ENCODE results near the gene JAKMIP1.

DNA sequence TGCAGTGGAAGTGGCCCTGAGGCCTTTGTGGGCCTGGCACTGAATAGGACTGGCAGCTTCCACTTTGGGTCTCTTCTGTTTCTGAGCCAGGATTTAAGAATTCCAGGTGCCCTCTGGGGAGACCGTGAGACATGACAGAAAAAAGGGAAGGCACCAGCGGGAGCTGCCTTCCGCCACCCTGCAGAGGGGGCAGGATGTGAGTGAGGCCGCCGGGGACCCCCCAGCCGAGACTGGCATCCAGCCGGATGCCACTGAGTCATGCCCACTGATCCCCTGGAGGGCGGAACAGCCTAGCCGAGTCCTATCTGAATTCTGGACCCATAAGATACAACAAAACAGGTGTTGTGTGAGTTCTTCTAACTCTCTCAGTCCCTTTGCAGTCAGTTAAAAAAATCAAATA lies 223.4 kb downstream of the JAKMIP1 start:
- TF ChIP-seq CTCF (IDR thresholded peaks at IDR 0.05; ENCODE audit: low read length) (no peak), EZH2 (optimal IDR thresholded peaks at IDR 0.05; ENCODE audit: low read depth, low read length) (no peak)

Data from MM.1S (cell line).